ENCODE data around the gene TMEM156.

- TF ChIP-seq POLR2AphosphoS5 (IDR thresholded peaks at IDR 0.05) (no peak), CTCF (IDR thresholded peaks at IDR 0.05; ENCODE audit: poor library complexity, severe bottlenecking) (no peak), EZH2 (IDR thresholded peaks at IDR 0.05; ENCODE audit: borderline replicate concordance, insufficient read depth, low read length, poor library complexity, severe bottlenecking) (no peak), EP300 (conservative IDR thresholded peaks at IDR 0.05; ENCODE audit: poor library complexity, severe bottlenecking) (no peak)
Observed at GRCh38 chr4:39056023-39056422, 23.8 kb upstream of the TMEM156 start.

Measured in neural cell (in vitro differentiated cells).